NCI-H446 (cell line): ENCODE data around the gene ERC2.
A peak's percentile ranks its signal among the peaks of the same experiment; 100 is the strongest.

Source experiments
- DNase-seq, 2 experiments: peaks; one replicate each; lab custom pipeline; 2025; lab: John Stamatoyannopoulos, UW

The ERC2 gene

GRCh38 chr3:55584716-55585368 lies 883.4 kb downstream of the ERC2 start:
- no peak for DNase-seq

- no peak for DNase-seq
Measured at GRCh38 chr3:55584030-55584429, 884.2 kb downstream of the ERC2 start.

GRCh38 chr3:55583475-55583874 lies 884.8 kb downstream of the ERC2 start:
- DNase-seq = no peak

- DNase-seq = no peak
Measured at GRCh38 chr3:55579496-55579895, 888.8 kb downstream of the ERC2 start.

GRCh38 chr3:55576621-55577388 lies 891.5 kb downstream of the ERC2 start:
- DNase-seq = no peak

- no peak for DNase-seq
Measured at GRCh38 chr3:55574671-55575070, 893.6 kb downstream of the ERC2 start.

- DNase-seq = no peak
Measured at GRCh38 chr3:55572816-55573215, 895.5 kb downstream of the ERC2 start.

GRCh38 chr3:55571913-55572312 lies 896.4 kb downstream of the ERC2 start:
- no peak for DNase-seq

- no peak for DNase-seq
Measured at GRCh38 chr3:55571216-55571813, 897.0 kb downstream of the ERC2 start.

GRCh38 chr3:55570271-55570711 lies 898.0 kb downstream of the ERC2 start:
- no peak for DNase-seq

- no peak for DNase-seq
Measured at GRCh38 chr3:55569033-55569599, 899.2 kb downstream of the ERC2 start.

- no peak for DNase-seq
Measured at GRCh38 chr3:55567615-55568014, 900.7 kb downstream of the ERC2 start.

- DNase-seq = no peak
Measured at GRCh38 chr3:55567121-55567520, 901.1 kb downstream of the ERC2 start.

GRCh38 chr3:55565521-55565920 lies 902.7 kb downstream of the ERC2 start:
- no peak for DNase-seq

GRCh38 chr3:55564726-55565125 lies 903.5 kb downstream of the ERC2 start:
- DNase-seq = peak in 1 of 2 experiments; percentile 49

GRCh38 chr3:55562700-55563099 lies 905.6 kb downstream of the ERC2 start:
- no peak for DNase-seq

- no peak for DNase-seq
Measured at GRCh38 chr3:55559500-55560423, 908.5 kb downstream of the ERC2 start.

GRCh38 chr3:55558316-55558715 lies 910.0 kb downstream of the ERC2 start:
- no peak for DNase-seq

GRCh38 chr3:55557549-55557948 lies 910.7 kb downstream of the ERC2 start:
- DNase-seq = no peak

- no peak for DNase-seq
Measured at GRCh38 chr3:55556619-55557537, 911.4 kb downstream of the ERC2 start.
